Smooth muscle cell (in vitro differentiated cells): ENCODE results near the gene AK9. TPM values are rescaled to one million over a fixed set of nuclear protein-coding genes. Genes with fewer than 3 reads are reported as not detected.

Experiments
- DNase-seq: peaks from one replicate; lab custom pipeline; 2025; ENCODE audit not compliant: unreplicated experiment; lab: John Stamatoyannopoulos, UW
- H2AFZ ChIP-seq: fragments of 200-600 bp; sonication (generic); 2 replicates; pipeline ENCODE4 v1.6.0; 2016; ENCODE audit warnings: antibody characterized with exemption, low read depth, mild to moderate bottlenecking
- H3F3A ChIP-seq: fragments of 200-600 bp; sonication (generic); 2 replicates; pipeline ENCODE4 v1.6.0; 2017; ENCODE audit warnings: antibody characterized with exemption, low read depth
- H3K27ac ChIP-seq: fragments of 200-600 bp; sonication (generic); 2 replicates; pipeline ENCODE4 v1.5.1; 2016; ENCODE audit warnings: low read depth, mild to moderate bottlenecking
- H3K27me3 ChIP-seq: fragments of 200-600 bp; sonication (generic); 2 replicates; pipeline ENCODE4 v1.6.1; 2016; ENCODE audit warnings: low read depth, mild to moderate bottlenecking
- H3K36me3 ChIP-seq: fragments of 200-600 bp; sonication (generic); 2 replicates; pipeline ENCODE4 v1.5.1; 2016; ENCODE audit warnings: low read depth
- H3K4me1 ChIP-seq: fragments of 200-600 bp; sonication (generic); 2 replicates; pipeline ENCODE4 v1.5.1; 2016; ENCODE audit warnings: low read depth
- H3K4me2 ChIP-seq: fragments of 200-600 bp; sonication (generic); 2 replicates; pipeline ENCODE4 v1.6.0; 2016; ENCODE audit warnings: mild to moderate bottlenecking
- H3K4me3 ChIP-seq: fragments of 200-600 bp; sonication (generic); 2 replicates; pipeline ENCODE4 v1.5.1; 2016; ENCODE audit warnings: mild to moderate bottlenecking
- H3K79me2 ChIP-seq: fragments of 200-600 bp; sonication (generic); 2 replicates; pipeline ENCODE4 v1.6.0; 2016; ENCODE audit warnings: low read depth, mild to moderate bottlenecking
- H3K9ac ChIP-seq: fragments of 200-600 bp; sonication (generic); 2 replicates; pipeline ENCODE4 v1.6.0; 2016; ENCODE audit warnings: low read depth
- H3K9me3 ChIP-seq: fragments of 200-600 bp; sonication (generic); replicated peaks from 2 replicates; pipeline ENCODE4 v1.5.1; 2016; ENCODE audit warnings: low read depth
- H4K20me1 ChIP-seq: fragments of 200-600 bp; sonication (generic); 2 replicates; pipeline ENCODE4 v1.6.0; 2016; ENCODE audit warnings: low read depth
- whole genome bisulfite sequencing: methylation state at CpG from one replicate; pipeline ENCODE4 v1.1.7; 2016; ENCODE audit warnings: low lambda C conversion rate; 5-methylcytosine and 5-hydroxymethylcytosine counted together
- polyA plus RNA-seq: library from polyadenylated mRNA; unstranded; fragments of >200 nt; fragmentation: Nextera tagmentation; extraction: Ambion mirVana; gene quantifications from 2 replicates; pipeline ENCODE4 v1.2.1, GENCODE V29; 2016
- total RNA-seq: library from RNA; depleted of rRNA; stranded (reverse); fragments of >200 nt; gene quantifications from 2 replicates; pipeline ENCODE4 v1.2.3, GENCODE V29; 2014
- TF ChIP-seq, protein P1 (sequence below): fragments of 200-600 bp; sonication (generic); IDR thresholded peaks from 2 replicates; pipeline ENCODE4 v1.5.1; 2017; ENCODE audit warnings: borderline replicate concordance, mild to moderate bottlenecking, antibody characterized with exemption; ENCODE audit not compliant: insufficient read depth, poor library complexity, severe bottlenecking

Gene AK9
- total and polyA plus RNA-seq, 2 experiments from 2014 or later = 1.9 to 7.2 TPM

- peaks cover 18% of the 10 kb centered on the region for H3K4me1 ChIP-seq
- no peak overlapping the region for H2AFZ ChIP-seq
- H3K27me3 ChIP-seq = no peaks in the 10 kb centered on the region
- TF ChIP-seq, protein P1, sequence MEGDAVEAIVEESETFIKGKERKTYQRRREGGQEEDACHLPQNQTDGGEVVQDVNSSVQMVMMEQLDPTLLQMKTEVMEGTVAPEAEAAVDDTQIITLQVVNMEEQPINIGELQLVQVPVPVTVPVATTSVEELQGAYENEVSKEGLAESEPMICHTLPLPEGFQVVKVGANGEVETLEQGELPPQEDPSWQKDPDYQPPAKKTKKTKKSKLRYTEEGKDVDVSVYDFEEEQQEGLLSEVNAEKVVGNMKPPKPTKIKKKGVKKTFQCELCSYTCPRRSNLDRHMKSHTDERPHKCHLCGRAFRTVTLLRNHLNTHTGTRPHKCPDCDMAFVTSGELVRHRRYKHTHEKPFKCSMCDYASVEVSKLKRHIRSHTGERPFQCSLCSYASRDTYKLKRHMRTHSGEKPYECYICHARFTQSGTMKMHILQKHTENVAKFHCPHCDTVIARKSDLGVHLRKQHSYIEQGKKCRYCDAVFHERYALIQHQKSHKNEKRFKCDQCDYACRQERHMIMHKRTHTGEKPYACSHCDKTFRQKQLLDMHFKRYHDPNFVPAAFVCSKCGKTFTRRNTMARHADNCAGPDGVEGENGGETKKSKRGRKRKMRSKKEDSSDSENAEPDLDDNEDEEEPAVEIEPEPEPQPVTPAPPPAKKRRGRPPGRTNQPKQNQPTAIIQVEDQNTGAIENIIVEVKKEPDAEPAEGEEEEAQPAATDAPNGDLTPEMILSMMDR = no peak
- peaks cover 11% of the 10 kb centered on the region for H3F3A ChIP-seq
- no peak overlapping the region for H3K4me3 ChIP-seq
- no peak overlapping the region for H3K4me2 ChIP-seq
- H3K9ac ChIP-seq = no peak overlapping the region
- peaks cover 5% of the 10 kb centered on the region for H4K20me1 ChIP-seq
- H3K36me3 ChIP-seq = peaks cover 7% of the 10 kb centered on the region
- no peak for DNase-seq
- H3K79me2 ChIP-seq = peaks cover 10% of the 10 kb centered on the region
- H3K27ac ChIP-seq = no peak overlapping the region
- no peaks in the 10 kb centered on the region for H3K9me3 ChIP-seq
- WGBS = 92% methylated on average over 3 of the region's 3 CpGs
Measured at GRCh38 chr6:109460161-109460829, 230.7 kb downstream of the AK9 start.

DNA sequence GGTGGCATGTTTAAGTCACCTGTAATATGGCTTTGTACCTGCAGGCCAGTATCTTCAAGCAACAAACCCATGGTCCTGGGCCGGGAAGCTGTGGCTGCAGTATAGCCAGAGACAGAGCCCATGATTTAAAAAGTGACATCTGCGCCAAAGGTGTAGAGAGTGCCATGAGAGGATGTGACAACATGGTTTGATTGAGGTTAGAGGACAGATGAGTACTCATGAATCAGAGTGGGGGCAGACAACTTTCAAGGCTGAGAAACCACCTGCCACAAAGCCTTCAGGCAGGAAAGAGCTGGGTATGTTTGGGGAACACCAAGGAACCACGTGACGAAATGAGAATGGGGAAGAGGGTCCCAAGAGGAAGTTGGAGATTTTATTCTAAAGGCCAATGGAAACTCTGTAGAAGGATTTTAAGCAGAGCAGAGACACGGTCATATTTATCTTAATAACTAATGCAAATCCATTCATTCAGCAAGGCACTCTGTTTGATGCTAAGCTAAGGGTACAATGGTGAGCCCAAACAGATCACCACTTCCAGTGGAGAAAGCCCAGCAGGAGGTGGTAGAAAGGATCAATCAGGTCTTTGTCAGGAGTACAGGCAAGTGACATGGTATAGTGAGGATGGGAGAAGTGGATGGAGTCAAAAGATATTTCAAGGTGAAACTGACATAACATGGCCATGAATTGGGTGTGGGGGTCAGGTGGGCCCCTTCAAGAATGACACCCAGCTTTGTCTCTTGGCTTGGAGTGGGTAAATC lies 232.0 kb downstream of the AK9 start:
- Histone ChIP-seq H3K36me3 (peaks cover 7% of the 10 kb centered on the region), H3F3A (peaks cover 11% of the 10 kb centered on the region), H3K27me3 (no peaks in the 10 kb centered on the region), H3K4me1 (peaks cover 18% of the 10 kb centered on the region), H3K4me2 (no peak overlapping the region), H3K4me3 (no peak overlapping the region), H2AFZ (no peak overlapping the region), H3K27ac (no peak overlapping the region), H4K20me1 (no peaks in the 10 kb centered on the region), H3K9ac (no peak overlapping the region), H3K9me3 (no peaks in the 10 kb centered on the region), H3K79me2 (peaks cover 6% of the 10 kb centered on the region)
- TF ChIP-seq, protein P1 = no peak
- WGBS = 96% methylated on average over 5 of the region's 5 CpGs
- no peak for DNase-seq

DNA sequence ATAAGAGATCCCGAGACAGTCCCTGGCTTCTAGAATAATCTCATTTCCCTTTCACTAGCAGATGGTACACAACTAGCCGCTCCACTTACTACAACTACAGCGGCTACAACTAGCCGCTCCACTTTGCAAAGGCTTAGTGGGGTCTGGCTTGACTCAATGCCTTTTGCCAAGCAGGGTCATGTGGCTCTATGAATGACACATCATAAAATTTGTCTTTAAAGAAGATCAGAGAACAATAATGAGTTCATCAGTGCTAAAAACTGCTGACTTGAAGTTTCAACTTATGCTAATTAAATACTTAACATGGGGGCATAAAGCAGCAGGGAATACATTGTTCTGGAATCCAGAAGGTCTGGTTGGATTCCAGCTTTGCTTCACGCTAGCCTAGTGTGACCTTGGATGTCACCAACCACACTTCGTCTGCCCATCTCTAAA lies 233.4 kb downstream of the AK9 start:
- no peak overlapping the region for H3K4me3 ChIP-seq
- H4K20me1 ChIP-seq = no peaks in the 10 kb centered on the region
- WGBS = 68% methylated on average over 6 of the region's 6 CpGs
- peaks cover 18% of the 10 kb centered on the region for H3K4me1 ChIP-seq
- peaks cover 4% of the 10 kb centered on the region for H3K36me3 ChIP-seq
- H3F3A ChIP-seq = peaks cover 11% of the 10 kb centered on the region
- H3K27ac ChIP-seq = no peak overlapping the region
- no peaks in the 10 kb centered on the region for H3K9me3 ChIP-seq
- no peaks in the 10 kb centered on the region for H3K27me3 ChIP-seq
- H3K79me2 ChIP-seq = no peaks in the 10 kb centered on the region
- H2AFZ ChIP-seq = no peak overlapping the region
- no peak for DNase-seq
- H3K9ac ChIP-seq = no peak overlapping the region
- no peak overlapping the region for H3K4me2 ChIP-seq
- TF ChIP-seq, protein P1 = no peak
